Left ventricle myocardium superior (tissue), 1 donor: ENCODE results near the gene TMEM220. TPM values are rescaled to one million over a fixed set of nuclear protein-coding genes. Genes with fewer than 3 reads are reported as not detected.

ENCODE experiments used
- ATAC-seq: fragments of 200-7000 bp; cut with Tn5 transposase; one replicate; pipeline ENCODE4 v1.9.1; 2020; ENCODE audit warnings: mild to moderate bottlenecking, moderate library complexity
- DNase-seq: peaks from one replicate; pipeline ENCODE4 v3.0.0-alpha.2; 2020
- intact Hi-C: fragments of 100-400 bp; cut with micrococcal nuclease; formaldehyde crosslinking; loops from one replicate; pipeline ENCODE4 v1.11.0; 2022
- total RNA-seq: library from RNA; stranded (reverse); fragmentation: NEBNext Ultra II Directional; extraction: Animal tissue kit (Norgen Biotek cat#: 25700); gene quantifications from one replicate; pipeline ENCODE4 v1.2.1, GENCODE V29; 2021
- donor health status: DM: no; HTN: yes; CAD: no; lungs with severe emphysema.

Gene TMEM220
- total RNA-seq, 1 donor from 2014 or later = 6.3 TPM

- no peak for ATAC-seq
- DNase-seq = no peak
- intact Hi-C loops = no loop called here
Observed at GRCh38 chr17:10756185-10756584, 26.4 kb upstream of the TMEM220 start.

DNA sequence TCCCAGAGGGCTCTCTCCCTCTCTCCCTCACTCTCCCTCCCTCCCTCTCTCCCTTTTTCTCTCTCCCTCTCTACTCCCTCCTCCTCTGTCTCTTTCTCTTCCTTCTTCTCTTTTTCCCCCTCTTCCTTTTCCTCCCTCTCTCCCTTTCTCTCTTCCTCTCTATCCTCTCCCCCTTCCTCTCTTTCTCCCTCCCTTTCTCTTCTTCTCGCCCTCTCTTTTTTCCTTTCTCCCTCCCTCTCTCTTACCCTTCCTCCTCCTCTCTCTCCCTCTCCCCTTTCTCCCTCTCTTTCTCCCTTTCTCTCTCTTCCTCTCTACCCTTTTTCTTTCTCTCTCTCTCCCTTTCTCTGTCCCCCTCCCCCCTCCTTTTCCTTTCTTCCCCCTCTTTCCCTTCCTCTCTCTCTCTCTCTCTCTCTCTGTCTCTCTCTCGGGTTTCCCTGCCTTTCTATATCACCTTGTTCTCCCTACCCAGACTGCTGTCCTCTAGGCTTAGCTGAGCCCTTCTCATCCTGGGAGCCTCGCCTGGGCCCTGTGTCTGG lies 25.8 kb upstream of the TMEM220 start:
- intact Hi-C loops = no loop called here
- DNase-seq (no peak), ATAC-seq (no peak)

DNA sequence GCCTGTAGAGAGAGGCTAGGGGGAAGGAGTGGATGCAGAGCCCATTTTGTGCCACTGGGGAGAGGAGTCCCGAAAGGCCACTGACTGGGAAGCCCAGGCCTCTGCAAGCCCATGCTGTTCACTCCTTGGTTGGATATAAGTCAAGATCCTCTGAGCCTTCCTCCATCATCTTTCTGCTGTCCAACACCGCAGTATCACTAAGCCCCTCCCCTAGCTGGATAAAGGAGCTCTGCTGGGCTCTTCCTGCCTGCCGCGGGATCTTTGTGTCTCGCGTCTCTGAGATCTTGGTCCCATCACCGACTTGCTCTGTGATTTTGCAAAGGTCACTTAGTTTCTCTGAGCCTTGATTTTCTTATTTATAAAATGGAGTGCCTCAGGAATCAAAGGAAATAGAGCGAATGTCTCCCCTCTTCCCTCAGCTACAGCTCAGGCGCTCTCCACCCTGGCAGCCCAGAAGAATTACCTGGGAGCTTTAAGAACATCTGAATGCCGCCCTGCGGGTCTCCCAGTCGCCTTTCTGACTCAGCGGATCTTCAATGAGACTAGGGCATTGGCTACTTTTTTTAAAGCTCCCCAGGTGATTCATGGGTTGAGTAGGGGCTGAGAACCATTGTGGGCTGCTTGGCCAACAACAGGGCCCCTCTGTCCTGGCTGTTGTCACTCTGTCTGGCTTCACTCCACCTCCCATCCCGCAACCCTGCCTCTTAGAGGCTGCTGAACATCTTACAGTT lies 25.2 kb upstream of the TMEM220 start:
- no peak for ATAC-seq
- intact Hi-C loops = no loop called here
- DNase-seq = no peak

- no peak for ATAC-seq
- peak; percentile 50 for DNase-seq
- intact Hi-C loops = no loop called here
Observed at GRCh38 chr17:10754109-10754508, 24.3 kb upstream of the TMEM220 start.

DNA sequence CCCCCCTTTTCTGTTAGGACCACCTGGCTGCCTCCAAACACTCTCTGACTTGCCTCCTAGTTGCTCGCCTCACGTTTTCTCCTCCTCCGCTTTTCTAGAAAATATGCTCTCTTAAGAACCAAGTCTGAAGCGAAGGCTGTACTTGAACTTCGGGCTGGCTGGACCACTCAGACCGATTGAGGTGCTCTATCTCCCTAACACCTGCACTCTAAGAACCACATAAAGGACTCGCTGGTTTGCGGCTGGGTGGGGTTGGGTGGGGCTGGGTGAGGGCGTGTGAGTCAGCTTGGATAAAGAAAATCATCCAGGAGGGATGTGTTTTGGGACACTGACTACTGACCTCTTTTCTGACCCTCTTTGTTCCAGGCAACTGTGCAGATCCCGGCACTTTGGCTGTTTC lies 22.9 kb upstream of the TMEM220 start:
- intact Hi-C loops = no loop called here
- DNase-seq (no peak), ATAC-seq (no peak)

DNA sequence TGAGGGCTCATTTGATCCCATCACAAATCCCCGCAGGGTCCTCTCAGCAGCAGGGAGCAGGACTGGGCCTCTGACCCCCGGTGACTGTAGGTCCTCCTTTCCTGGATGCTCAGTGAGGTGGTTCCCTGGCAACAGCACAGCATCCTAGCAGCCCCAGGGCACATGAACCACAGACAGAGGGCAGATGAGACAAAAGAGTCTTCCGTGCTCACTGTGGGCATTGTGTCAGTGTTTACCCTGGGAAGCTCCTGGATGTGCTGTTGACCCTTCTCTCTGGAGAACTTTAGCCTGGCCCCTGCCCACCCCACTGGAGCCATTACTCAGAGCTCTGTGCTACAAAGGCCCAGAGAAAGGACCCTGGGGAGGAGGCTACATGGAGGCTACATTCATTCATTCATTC lies 21.7 kb upstream of the TMEM220 start:
- DNase-seq (no peak), ATAC-seq (no peak)
- intact Hi-C loops = no loop called here

- ATAC-seq (no peak), DNase-seq (no peak)
- intact Hi-C loops = no loop called here
Observed at GRCh38 chr17:10750210-10750609, 20.4 kb upstream of the TMEM220 start.

- no peak for DNase-seq
- ATAC-seq = peak; percentile 13
- intact Hi-C loops = no loop called here
Observed at GRCh38 chr17:10748531-10749181, 18.8 kb upstream of the TMEM220 start.

- ATAC-seq (no peak), DNase-seq (no peak)
- intact Hi-C loops = no loop called here
Observed at GRCh38 chr17:10745231-10745630, 15.4 kb upstream of the TMEM220 start.

GRCh38 chr17:10744501-10745000 lies 14.7 kb upstream of the TMEM220 start:
- no peak for ATAC-seq
- intact Hi-C loops = no loop called here
- DNase-seq = no peak

GRCh38 chr17:10743316-10744009 lies 13.6 kb upstream of the TMEM220 start:
- DNase-seq (no peak), ATAC-seq (peak; percentile 79)
- intact Hi-C loops = no loop called here

DNA sequence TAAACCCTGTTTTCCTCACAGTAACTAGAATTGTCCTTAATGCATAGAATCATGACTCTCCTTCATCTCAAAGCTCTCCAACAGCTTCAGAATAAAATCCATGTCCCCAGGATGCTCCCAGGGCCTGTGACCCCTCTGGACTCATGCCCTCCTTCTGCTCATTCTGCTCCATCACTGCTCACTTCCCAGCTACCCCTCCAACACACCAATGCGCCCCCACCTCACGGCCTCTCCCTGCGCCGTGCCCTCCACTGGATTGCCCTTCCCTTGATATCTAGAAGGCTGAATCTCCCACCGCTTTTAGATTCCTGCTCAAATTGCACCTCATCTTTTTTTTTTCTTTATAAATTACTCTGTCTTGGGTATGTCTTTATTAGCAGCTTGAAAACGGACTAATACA lies 12.6 kb upstream of the TMEM220 start:
- ATAC-seq = no peak
- intact Hi-C loops = no loop called here
- DNase-seq = no peak

DNA sequence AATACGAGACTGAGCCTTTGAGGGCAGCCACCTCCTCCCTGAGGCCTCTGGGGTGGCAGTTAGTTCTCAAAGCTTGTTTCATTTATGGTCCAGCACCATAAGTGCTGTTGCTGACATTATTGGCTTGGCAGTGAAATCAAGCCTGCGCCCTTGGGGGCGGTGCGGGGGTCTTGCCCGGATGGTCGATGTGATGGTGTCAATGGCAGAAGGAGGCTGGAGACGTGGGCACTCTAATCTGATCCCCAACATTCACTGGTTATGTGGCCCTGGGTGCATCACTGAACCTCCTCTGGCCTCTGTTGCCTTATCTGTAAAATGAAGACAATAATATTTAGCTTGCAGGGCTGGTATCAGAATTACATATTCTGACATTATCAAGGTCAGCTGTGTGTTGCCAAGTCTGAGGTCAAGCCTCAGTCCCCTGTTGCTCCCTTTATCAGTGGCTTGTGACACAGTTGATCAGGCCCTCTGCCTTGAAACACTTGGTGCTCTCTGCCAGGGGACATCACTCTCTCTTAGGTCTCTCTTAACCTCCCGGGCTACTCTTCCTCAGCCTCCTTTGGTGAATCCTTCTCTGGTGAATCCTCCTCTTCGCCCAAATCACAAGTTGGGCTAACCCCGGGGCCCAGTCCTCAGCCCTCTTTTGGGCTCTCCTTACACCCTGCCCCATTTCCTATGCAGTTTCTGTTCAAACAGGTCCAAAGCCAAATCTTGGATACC lies 11.8 kb upstream of the TMEM220 start:
- no peak for ATAC-seq
- DNase-seq = no peak
- intact Hi-C loops = no loop called here

GRCh38 chr17:10739386-10739785 lies 9.6 kb upstream of the TMEM220 start:
- intact Hi-C loops = loop anchor here (5.0 kb wide), 1 partner anchor 103 kb away; no protein-coding TSS in a partner anchor
- DNase-seq = no peak

GRCh38 chr17:10738521-10739258 lies 8.9 kb upstream of the TMEM220 start:
- ATAC-seq = peak; percentile 53
- intact Hi-C loops = loop anchor here (5.0 kb wide), 1 partner anchor 104 kb away; no protein-coding TSS in a partner anchor
- DNase-seq = no peak

More at GRCh38 chr17:10739386-10739785, 9.6 kb upstream of the TMEM220 start:
- no peak for ATAC-seq

GRCh38 chr17:10737736-10738135 lies 7.9 kb upstream of the TMEM220 start:
- ATAC-seq = no peak
- intact Hi-C loops = loop anchor here (5.0 kb wide), 1 partner anchor 105 kb away; no protein-coding TSS in a partner anchor
- DNase-seq = no peak

GRCh38 chr17:10737168-10737622 lies 7.4 kb upstream of the TMEM220 start:
- DNase-seq (peak; percentile 47), ATAC-seq (peak; percentile 85)
- intact Hi-C loops = loop anchor here (5.0 kb wide), 1 partner anchor 105 kb away; no protein-coding TSS in a partner anchor

DNA sequence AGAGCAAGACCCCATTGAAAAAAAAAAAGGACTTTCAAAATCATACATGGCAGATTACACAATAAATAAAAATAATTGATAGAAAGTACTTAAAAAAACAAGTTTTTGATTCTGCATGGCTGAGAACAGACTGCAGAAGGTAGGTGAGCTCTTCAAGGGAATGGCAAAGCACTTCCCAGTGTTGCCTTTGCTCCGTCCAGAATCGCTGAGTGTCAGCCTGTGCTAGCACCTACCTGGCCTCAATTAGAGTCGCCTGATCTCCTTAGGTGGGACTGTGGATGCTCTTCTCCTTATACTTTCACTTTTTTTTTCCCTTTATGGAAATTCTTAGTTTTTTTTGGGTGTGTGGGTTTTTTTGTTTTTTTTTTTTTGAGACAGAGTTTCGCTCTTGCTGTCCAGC lies 6.0 kb upstream of the TMEM220 start:
- intact Hi-C loops = loop anchor here (5.0 kb wide), 1 partner anchor 106 kb away; no protein-coding TSS in a partner anchor
- no peak for DNase-seq

More for the DNA sequence above, 6.0 kb upstream of the TMEM220 start:
- ATAC-seq = no peak
